CD4-positive, alpha-beta T cell (primary cell): ENCODE results near the gene NUFIP1. TPM values are rescaled to one million over a fixed set of nuclear protein-coding genes. Genes with fewer than 3 reads are reported as not detected.
"Not testable (repeated sequence)": the region's sequence is repeated elsewhere in the genome, so short reads cannot be mapped to it uniquely, and the experiment has no call there.

ENCODE experiments used
- ATAC-seq: fragments of 200-7000 bp; cut with Tn5 transposase; one replicate; pipeline ENCODE4 v1.10.0; 2022; ENCODE audit warnings: mild to moderate bottlenecking; ENCODE audit not compliant: poor library complexity
- CTCF ChIA-PET: fragments of 350-600 bp; sonication (Branson Sonifier 250); formaldehyde crosslinking; loops from one replicate; lab custom pipeline; 2021; ENCODE audit warnings: antibody characterized with exemption, inconsistent platforms; lab: Charles Lee
- POLR2A ChIA-PET: fragments of 350-600 bp; sonication (Branson Sonifier 250); formaldehyde crosslinking; loops from one replicate; lab custom pipeline; 2021; ENCODE audit warnings: antibody characterized with exemption, inconsistent platforms; lab: Charles Lee
- DNase-seq, 14 experiments: peaks; one replicate each; pipeline ENCODE4 v3.0.0-alpha.2; 2013 to 2020; ENCODE audit warnings: mixed read lengths in 2 of 14
- H3K27ac ChIP-seq, 2 donors: one replicate each; pipeline versions ENCODE4 v1.5.1 to v1.7.0; 2013; ENCODE audit warnings: low read length in 2 of 2, low read depth in 1 of 2, mild to moderate bottlenecking in 1 of 2
- H3K27me3 ChIP-seq, 2 experiments: 1 replicate in 1 of 2; 2 replicates in 1 of 2; pipeline versions ENCODE4 v1.6.1 to v1.7.0; 2013; ENCODE audit warnings: low read length in 2 of 2, control low read depth in 1 of 2, mild to moderate bottlenecking in 1 of 2, moderate library complexity in 1 of 2; ENCODE audit not compliant: insufficient read depth in 2 of 2, control insufficient read depth in 1 of 2
- H3K36me3 ChIP-seq: one replicate; pipeline ENCODE4 v1.6.1; 2013; ENCODE audit warnings: low read length, control low read depth; ENCODE audit not compliant: insufficient read depth
- H3K4me1 ChIP-seq: one replicate; pipeline ENCODE4 v1.6.1; 2013; ENCODE audit warnings: low read length, control low read depth; ENCODE audit not compliant: insufficient read depth
- H3K4me3 ChIP-seq: one replicate; pipeline ENCODE4 v1.5.1; 2013; ENCODE audit warnings: mild to moderate bottlenecking, low read length, moderate library complexity
- H3K9me3 ChIP-seq, 2 experiments: 1 replicate in 1 of 2; 2 replicates in 1 of 2; pipeline versions ENCODE4 v1.6.1 to v1.7.0; 2013; ENCODE audit warnings: low read length in 2 of 2, mild to moderate bottlenecking in 2 of 2, control low read depth in 1 of 2, moderate library complexity in 1 of 2; ENCODE audit not compliant: control insufficient read depth in 1 of 2, insufficient read depth in 1 of 2
- H3K27ac Mint-ChIP-seq: one replicate; pipeline ENCODE4 v1.8.0; 2020; ENCODE audit warnings: mixed read lengths
- H3K27me3 Mint-ChIP-seq: one replicate; pipeline ENCODE4 v1.8.0; 2021; ENCODE audit warnings: mixed read lengths
- H3K36me3 Mint-ChIP-seq: one replicate; pipeline ENCODE4 v1.8.0; 2021; ENCODE audit warnings: low read depth, mixed read lengths
- H3K4me1 Mint-ChIP-seq: one replicate; pipeline ENCODE4 v1.8.0; 2021; ENCODE audit warnings: low read depth, mixed read lengths
- H3K4me3 Mint-ChIP-seq: one replicate; pipeline ENCODE4 v1.8.0; 2020; ENCODE audit warnings: mild to moderate bottlenecking, mixed read lengths
- H3K9me3 Mint-ChIP-seq: one replicate; pipeline ENCODE4 v1.8.0; 2020; ENCODE audit warnings: mixed read lengths
- intact Hi-C, 2 experiments: fragments of 100-400 bp; cut with DNase I in 1 of 2; cut with micrococcal nuclease in 1 of 2; formaldehyde crosslinking; loops; one replicate each; pipeline versions ENCODE4 v1.15.1 to v1.9.0; 2023 to 2025; cut with DNase I, micrococcal nuclease
- total RNA-seq, 174 experiments: library from RNA in 2 of 174; stranded (reverse) in 2 of 174; gene quantifications; one replicate each; pipeline ENCODE4 v1.2.3 and lab custom pipeline; 2021 to 2026
- TF ChIP-seq, protein P1 (sequence below): fragments of 200-600 bp; IDR thresholded peaks from one replicate; pipeline ENCODE4 v1.8.0; 2022; ENCODE audit warnings: antibody characterized with exemption, mild to moderate bottlenecking

NUFIP1 gene
- total RNA-seq, 2 experiments from 2014 or later, result 4.3 to 4.4 TPM

DNA sequence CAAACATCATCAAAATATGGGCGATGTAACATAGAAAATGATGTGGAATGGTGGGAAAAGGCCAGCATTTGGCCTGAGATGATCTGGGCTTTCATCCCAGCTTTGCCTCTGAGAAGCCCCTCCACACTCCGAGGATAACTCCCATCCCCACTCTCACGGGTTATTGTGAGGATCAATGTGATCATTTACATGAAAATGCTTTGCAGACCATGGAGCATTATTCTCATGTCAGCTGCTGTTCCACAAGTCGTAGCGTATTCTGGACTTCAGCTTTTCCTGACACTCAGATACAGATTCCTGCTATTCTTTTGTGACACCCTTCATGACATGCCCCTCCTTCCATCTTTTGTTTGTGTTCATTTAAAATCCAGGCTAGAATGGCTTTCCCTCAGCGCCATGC, 86.5 kb downstream of the NUFIP1 start:
- no peak for DNase-seq
- H3K9me3 Mint-ChIP-seq, result no peaks in the 10 kb centered on the region
- Histone ChIP-seq H3K36me3 (no peaks in the 10 kb centered on the region), H3K27me3 (no peaks in the 10 kb centered on the region), H3K4me1 (no peaks in the 10 kb centered on the region), H3K4me3 (no peak overlapping the region), H3K27ac (no peak overlapping the region), H3K9me3 (no peaks in the 10 kb centered on the region)
- ChIA-PET POLR2A (no interaction called here), CTCF (no interaction called here)
- intact Hi-C loops, result no loop called here
- H3K27ac Mint-ChIP-seq, result no peak overlapping the region
- peaks cover 14% of the 10 kb centered on the region for H3K27me3 Mint-ChIP-seq
- ATAC-seq, result no peak
- H3K36me3 Mint-ChIP-seq, result no peaks in the 10 kb centered on the region
- TF ChIP-seq, protein P1, sequence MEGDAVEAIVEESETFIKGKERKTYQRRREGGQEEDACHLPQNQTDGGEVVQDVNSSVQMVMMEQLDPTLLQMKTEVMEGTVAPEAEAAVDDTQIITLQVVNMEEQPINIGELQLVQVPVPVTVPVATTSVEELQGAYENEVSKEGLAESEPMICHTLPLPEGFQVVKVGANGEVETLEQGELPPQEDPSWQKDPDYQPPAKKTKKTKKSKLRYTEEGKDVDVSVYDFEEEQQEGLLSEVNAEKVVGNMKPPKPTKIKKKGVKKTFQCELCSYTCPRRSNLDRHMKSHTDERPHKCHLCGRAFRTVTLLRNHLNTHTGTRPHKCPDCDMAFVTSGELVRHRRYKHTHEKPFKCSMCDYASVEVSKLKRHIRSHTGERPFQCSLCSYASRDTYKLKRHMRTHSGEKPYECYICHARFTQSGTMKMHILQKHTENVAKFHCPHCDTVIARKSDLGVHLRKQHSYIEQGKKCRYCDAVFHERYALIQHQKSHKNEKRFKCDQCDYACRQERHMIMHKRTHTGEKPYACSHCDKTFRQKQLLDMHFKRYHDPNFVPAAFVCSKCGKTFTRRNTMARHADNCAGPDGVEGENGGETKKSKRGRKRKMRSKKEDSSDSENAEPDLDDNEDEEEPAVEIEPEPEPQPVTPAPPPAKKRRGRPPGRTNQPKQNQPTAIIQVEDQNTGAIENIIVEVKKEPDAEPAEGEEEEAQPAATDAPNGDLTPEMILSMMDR, result no peak
- no peaks in the 10 kb centered on the region for H3K4me1 Mint-ChIP-seq
- H3K4me3 Mint-ChIP-seq, result no peak overlapping the region

DNA sequence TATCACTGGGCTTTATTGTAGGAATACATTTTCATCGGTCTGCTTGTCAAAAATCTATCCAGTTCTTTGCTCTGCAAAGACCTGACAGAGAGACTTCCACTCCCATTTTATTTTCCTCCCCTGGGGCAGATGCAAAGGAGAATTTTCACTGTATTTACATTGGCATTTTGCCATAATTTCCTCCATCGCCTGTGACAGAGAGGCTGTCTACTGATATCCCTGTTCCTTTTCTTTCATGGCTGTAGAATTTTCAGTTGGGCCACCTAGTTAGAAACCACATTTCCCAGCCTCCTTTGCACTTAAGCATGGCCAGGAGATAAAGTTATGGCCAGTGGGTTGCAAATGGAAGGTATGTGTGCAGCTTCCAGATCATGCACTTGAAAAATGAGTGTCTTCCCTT, 89.3 kb downstream of the NUFIP1 start:
- Mint-ChIP-seq H3K27ac (no peak overlapping the region), H3K9me3 (no peaks in the 10 kb centered on the region), H3K27me3 (peaks cover 14% of the 10 kb centered on the region), H3K4me1 (no peaks in the 10 kb centered on the region), H3K4me3 (no peak overlapping the region), H3K36me3 (no peaks in the 10 kb centered on the region)
- Histone ChIP-seq H3K36me3 (no peaks in the 10 kb centered on the region), H3K9me3 (no peaks in the 10 kb centered on the region), H3K4me1 (no peaks in the 10 kb centered on the region), H3K27me3 (no peaks in the 10 kb centered on the region), H3K4me3 (no peak overlapping the region), H3K27ac (no peak overlapping the region)
- ChIA-PET POLR2A (no interaction called here), CTCF (interaction anchor here (0.5 to 0.6 kb wide), 2 partner anchors 246 to 504 kb away, joined by 3 to 5 read pairs; no protein-coding TSS in a partner anchor)
- intact Hi-C loops, result no loop called here
- TF ChIP-seq, protein P1, result no peak
- no peak for ATAC-seq
- no peak for DNase-seq

DNA sequence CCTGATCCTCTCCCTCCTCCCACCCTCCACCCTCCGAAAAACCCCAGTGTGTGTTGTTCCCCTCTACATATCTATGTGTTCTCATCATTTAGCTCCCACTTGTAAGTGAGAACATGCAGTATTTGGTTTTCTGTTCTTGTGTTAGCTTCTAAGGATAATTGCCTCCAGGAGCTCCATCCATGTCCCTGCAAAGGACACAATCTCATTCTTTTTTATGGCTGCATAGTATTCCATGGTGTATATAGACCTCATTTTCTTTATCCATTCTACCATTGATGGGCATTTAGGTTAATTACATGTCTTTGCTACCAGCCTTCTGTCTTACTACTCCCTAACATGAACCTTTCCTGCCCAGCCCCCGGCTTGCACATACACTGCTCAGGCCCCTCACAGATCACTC, 91.0 kb downstream of the NUFIP1 start:
- intact Hi-C loops, H3K36me3 ChIP-seq, H3K9me3 Mint-ChIP-seq, H3K4me3 ChIP-seq, POLR2A ChIA-PET, H3K4me1 Mint-ChIP-seq, ATAC-seq, H3K27me3 ChIP-seq, H3K9me3 ChIP-seq, H3K4me3 Mint-ChIP-seq, H3K36me3 Mint-ChIP-seq, H3K27ac Mint-ChIP-seq, CTCF ChIA-PET, H3K27ac ChIP-seq, H3K4me1 ChIP-seq, DNase-seq: not testable (repeated sequence)
- H3K27me3 Mint-ChIP-seq, result peaks cover 14% of the 10 kb centered on the region

DNA sequence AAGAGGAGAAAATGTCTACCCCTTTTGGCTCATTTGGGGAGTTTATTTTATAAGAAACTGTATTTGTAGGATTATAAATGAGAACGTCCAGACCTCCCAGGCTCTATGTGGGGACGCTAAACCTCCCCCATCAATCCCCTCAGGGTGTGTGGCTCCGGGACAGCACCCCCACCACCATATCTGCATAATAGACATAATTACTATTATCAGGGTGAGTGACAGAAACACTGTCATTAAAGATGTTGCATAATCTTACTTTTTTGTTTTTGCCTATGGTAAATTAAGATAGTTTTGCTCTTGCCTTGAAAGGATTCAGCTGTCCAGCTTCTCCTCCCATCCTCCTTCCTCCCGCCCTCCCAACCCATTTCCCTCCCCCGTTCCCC, 93.3 kb downstream of the NUFIP1 start:
- TF ChIP-seq, protein P1, result no peak
- intact Hi-C loops, result no loop called here
- Histone ChIP-seq H3K36me3 (no peaks in the 10 kb centered on the region), H3K27ac (no peak overlapping the region), H3K9me3 (no peaks in the 10 kb centered on the region), H3K4me3 (no peak overlapping the region), H3K4me1 (no peaks in the 10 kb centered on the region), H3K27me3 (no peaks in the 10 kb centered on the region)
- ATAC-seq (no peak), DNase-seq (no peak)
- H3K36me3 Mint-ChIP-seq, result no peaks in the 10 kb centered on the region
- no peak overlapping the region for H3K4me3 Mint-ChIP-seq
- ChIA-PET POLR2A (no interaction called here), CTCF (no interaction called here)
- no peak overlapping the region for H3K27ac Mint-ChIP-seq
- no peaks in the 10 kb centered on the region for H3K9me3 Mint-ChIP-seq
- peaks cover 12% of the 10 kb centered on the region for H3K27me3 Mint-ChIP-seq
- H3K4me1 Mint-ChIP-seq, result no peaks in the 10 kb centered on the region
